Liver (tissue), 3 donors: ENCODE measurements around the gene ZNF786.

Source experiments
- CTCF ChIP-seq: fragments of 150-350 bp; IDR thresholded peaks from 2 replicates; pipeline ENCODE4 v1.5.1; 2017; ENCODE audit warnings: improper control_type of control experiment, low read depth, low read length; ENCODE audit not compliant: missing input control
- GABPA ChIP-seq, 2 donors: IDR thresholded peaks in 1 of 2; conservative IDR thresholded peaks in 1 of 2; 2 replicates each; pipeline ENCODE4 v1.6.1; 2016; ENCODE audit warnings: antibody characterized with exemption in 2 of 2, mild to moderate bottlenecking in 1 of 2, moderate library complexity in 1 of 2
- JUND ChIP-seq, 2 donors: IDR thresholded peaks; 2 replicates each; pipeline ENCODE4 v1.6.1; 2016; ENCODE audit warnings: antibody characterized with exemption in 2 of 2
- MAX ChIP-seq: IDR thresholded peaks from 2 replicates; pipeline ENCODE4 v1.6.1; 2016; ENCODE audit warnings: antibody characterized with exemption
- RAD21 ChIP-seq, 2 donors: IDR thresholded peaks; 2 replicates each; pipeline ENCODE4 v1.6.1; 2016; ENCODE audit warnings: antibody characterized with exemption in 2 of 2, mild to moderate bottlenecking in 2 of 2
- YY1 ChIP-seq: IDR thresholded peaks from 2 replicates; pipeline ENCODE4 v1.6.1; 2016; ENCODE audit warnings: antibody characterized with exemption, mild to moderate bottlenecking
- donor health status: healthy.
- donor health status: healthy.

- TF ChIP-seq CTCF = no peak
- TF ChIP-seq JUND (IDR thresholded peaks at IDR 0.05) = no peak
- no peak for TF ChIP-seq GABPA (IDR thresholded peaks at IDR 0.05 in 1 of 2, conservative IDR thresholded peaks at IDR 0.05 in 1 of 2)
- no peak for TF ChIP-seq MAX
- no peak for TF ChIP-seq RAD21 (IDR thresholded peaks at IDR 0.05)
- no peak for TF ChIP-seq YY1
Observed at GRCh38 chr7:149103424-149103823, 12.9 kb upstream of the ZNF786 start.
